ENCODE measurements around the gene DPP6.

DPP6 gene

GRCh38 chr7:154204046-154204445 lies 151.8 kb downstream of the DPP6 start:
- no peak for TF ChIP-seq CTCF (IDR thresholded peaks at IDR 0.05; ENCODE audit: low read depth, low read length)
- DNase-seq, result no peak
- no peaks in the 10 kb centered on the region for H3K9me3 ChIP-seq
- no peak overlapping the region for H3K4me3 ChIP-seq (ENCODE audit: low read depth, low read length)
- no peaks in the 10 kb centered on the region for H3K27me3 ChIP-seq
- H3K4me1 ChIP-seq, result no peaks in the 10 kb centered on the region
- peaks cover 7% of the 10 kb centered on the region for H3K36me3 ChIP-seq

- DNase-seq, result no peak
- no peak overlapping the region for H3K4me3 ChIP-seq (ENCODE audit: low read depth, low read length)
- no peaks in the 10 kb centered on the region for H3K9me3 ChIP-seq
- H3K27me3 ChIP-seq, result no peaks in the 10 kb centered on the region
- H3K4me1 ChIP-seq, result peaks cover 18% of the 10 kb centered on the region
- TF ChIP-seq CTCF (IDR thresholded peaks at IDR 0.05; ENCODE audit: low read depth, low read length), result no peak
- no peaks in the 10 kb centered on the region for H3K36me3 ChIP-seq
Observed at GRCh38 chr7:154212861-154213260, 160.7 kb downstream of the DPP6 start.

GRCh38 chr7:154217688-154218340 lies 165.6 kb downstream of the DPP6 start:
- H3K4me1 ChIP-seq, result peaks cover 25% of the 10 kb centered on the region
- TF ChIP-seq CTCF (IDR thresholded peaks at IDR 0.05; ENCODE audit: low read depth, low read length), result no peak

GRCh38 chr7:154231732-154232131 lies 179.5 kb downstream of the DPP6 start:
- no peaks in the 10 kb centered on the region for H3K9me3 ChIP-seq
- no peak overlapping the region for H3K4me3 ChIP-seq (ENCODE audit: low read depth, low read length)
- no peaks in the 10 kb centered on the region for H3K27me3 ChIP-seq
- H3K36me3 ChIP-seq, result no peaks in the 10 kb centered on the region
- no peak for TF ChIP-seq CTCF (IDR thresholded peaks at IDR 0.05; ENCODE audit: low read depth, low read length)
- no peaks in the 10 kb centered on the region; the same call in 1 of the 2 replicates for H3K4me1 ChIP-seq
- DNase-seq, result no peak

More at GRCh38 chr7:154217688-154218340, 165.6 kb downstream of the DPP6 start:
- H3K27me3 ChIP-seq, result no peaks in the 10 kb centered on the region
- H3K4me3 ChIP-seq (ENCODE audit: low read depth, low read length), result no peak overlapping the region
- H3K9me3 ChIP-seq, result no peaks in the 10 kb centered on the region
- peak; percentile 13 for DNase-seq
- H3K36me3 ChIP-seq, result peaks cover 1% of the 10 kb centered on the region; the same call in 1 of the 2 replicates

GRCh38 chr7:154232700-154233099 lies 180.5 kb downstream of the DPP6 start:
- H3K4me3 ChIP-seq (ENCODE audit: low read depth, low read length), result no peak overlapping the region
- no peaks in the 10 kb centered on the region for H3K36me3 ChIP-seq
- no peaks in the 10 kb centered on the region for H3K27me3 ChIP-seq
- H3K9me3 ChIP-seq, result no peaks in the 10 kb centered on the region
- no peak for DNase-seq
- H3K4me1 ChIP-seq, result no peaks in the 10 kb centered on the region; the same call in 1 of the 2 replicates
- no peak for TF ChIP-seq CTCF (IDR thresholded peaks at IDR 0.05; ENCODE audit: low read depth, low read length)

GRCh38 chr7:154241988-154242387 lies 189.8 kb downstream of the DPP6 start:
- no peaks in the 10 kb centered on the region for H3K4me1 ChIP-seq
- no peak for DNase-seq
- H3K9me3 ChIP-seq, result peaks cover 4% of the 10 kb centered on the region; the same call in 1 of the 2 replicates
- no peaks in the 10 kb centered on the region for H3K27me3 ChIP-seq
- TF ChIP-seq CTCF (IDR thresholded peaks at IDR 0.05; ENCODE audit: low read depth, low read length), result no peak
- H3K4me3 ChIP-seq (ENCODE audit: low read depth, low read length), result no peak overlapping the region
- H3K36me3 ChIP-seq, result no peaks in the 10 kb centered on the region; the same call in none of the 2 replicates

All from BE2C (cell line).